A673 (cell line): ENCODE measurements around the gene GTF3C1. TPM values are rescaled to one million over a fixed set of nuclear protein-coding genes. Genes with fewer than 3 reads are reported as not detected.

Experiments
- BruUV-seq: library from RNA; stranded (reverse); fragments of 400-500 nt; replicated peaks from 2 replicates; lab custom pipeline; 2021; lab: Mats Ljungman, UMichigan
- CTCF ChIA-PET: fragments of 300-600 bp; sonication (Branson Sonifier 250); formaldehyde crosslinking; loops from one replicate; lab custom pipeline; 2022; ENCODE audit warnings: antibody characterized with exemption; lab: Charles Lee
- POLR2A ChIA-PET: fragments of 300-600 bp; sonication (Branson Sonifier 250); formaldehyde crosslinking; loops from one replicate; lab custom pipeline; 2022; ENCODE audit warnings: antibody characterized with exemption; ENCODE audit not compliant: low non-redundant PET; lab: Charles Lee
- DNase-seq: peaks from one replicate; pipeline ENCODE4 v3.0.0-alpha.2; 2015; ENCODE audit warnings: low spot score
- H3K27ac ChIP-seq: fragments of 200-600 bp; sonication (generic); 2 replicates; pipeline ENCODE4 v1.5.1; 2016; ENCODE audit warnings: mixed run types, low read depth, mild to moderate bottlenecking, mixed read lengths, antibody characterized with exemption, low read length; ENCODE audit not compliant: poor library complexity, severe bottlenecking
- H3K27me3 ChIP-seq: fragments of 200-600 bp; sonication (generic); replicated peaks from 2 replicates; pipeline ENCODE4 v1.6.1; 2017; ENCODE audit warnings: mixed run types, low read depth, mild to moderate bottlenecking, mixed read lengths, antibody characterized with exemption, low read length; ENCODE audit not compliant: insufficient read depth, poor library complexity
- H3K36me3 ChIP-seq: fragments of 200-600 bp; sonication (generic); 2 replicates; pipeline ENCODE4 v1.6.1; 2016; ENCODE audit warnings: mixed run types, mild to moderate bottlenecking, mixed read lengths, antibody characterized with exemption, low read length; ENCODE audit not compliant: insufficient read depth, poor library complexity, severe bottlenecking
- H3K4me1 ChIP-seq: fragments of 200-600 bp; sonication (generic); 2 replicates; pipeline ENCODE4 v1.6.1; 2017; ENCODE audit warnings: mixed run types, mild to moderate bottlenecking, mixed read lengths, antibody characterized with exemption, low read length; ENCODE audit not compliant: insufficient read depth, poor library complexity, severe bottlenecking
- H3K4me3 ChIP-seq: fragments of 200-600 bp; sonication (generic); 2 replicates; pipeline ENCODE4 v1.5.1; 2016; ENCODE audit warnings: low read depth, mixed run types, mild to moderate bottlenecking, mixed read lengths, low read length; ENCODE audit not compliant: poor library complexity, severe bottlenecking
- H3K9me3 ChIP-seq: fragments of 200-600 bp; sonication (generic); 2 replicates; pipeline ENCODE4 v1.6.1; 2016; ENCODE audit warnings: mixed run types, low read depth, mild to moderate bottlenecking, mixed read lengths, antibody characterized with exemption, low read length; ENCODE audit not compliant: poor library complexity, severe bottlenecking
- CTCF ChIP-seq: fragments of 300-800, 200-600 bp; sonication (generic); conservative IDR thresholded peaks from 2 replicates; pipeline ENCODE4 v1.5.1; 2017; ENCODE audit warnings: low read depth, mild to moderate bottlenecking, antibody characterized with exemption, low read length, moderate library complexity, mixed read lengths
- EZH2 ChIP-seq: fragments of 200-600 bp; sonication (generic); IDR thresholded peaks from 2 replicates; pipeline ENCODE4 v1.6.1; 2017; ENCODE audit warnings: borderline replicate concordance, low read depth, mild to moderate bottlenecking, mixed read lengths, antibody characterized with exemption, low read length; ENCODE audit not compliant: poor library complexity, severe bottlenecking
- intact Hi-C: fragments of 100-400 bp; cut with micrococcal nuclease; formaldehyde crosslinking; loops from one replicate; pipeline ENCODE4 v1.10.0; 2022; ENCODE audit not compliant: unreplicated experiment
- total RNA-seq: library from RNA; stranded (reverse); gene quantifications from 2 replicates; pipeline ENCODE4 v1.2.3, GENCODE V29; 2021

GTF3C1 gene
- total RNA-seq, 1 experiment from 2014 or later: 94.2 TPM

- TF ChIP-seq CTCF (no peak), EZH2 (no peak)
- H3K27ac ChIP-seq: no peak overlapping the region
- no peaks in the 10 kb centered on the region for H3K4me1 ChIP-seq
- no peaks in the 10 kb centered on the region for H3K36me3 ChIP-seq
- BruUV-seq: no TSS peak
- ChIA-PET CTCF (no interaction called here), POLR2A (no interaction called here)
- no peak overlapping the region for H3K4me3 ChIP-seq
- intact Hi-C loops: no loop called here
- H3K9me3 ChIP-seq: no peaks in the 10 kb centered on the region
- no peak for DNase-seq
- H3K27me3 ChIP-seq: no peaks in the 10 kb centered on the region
Measured at GRCh38 chr16:27558932-27559331, 9.2 kb upstream of the GTF3C1 start.

- no peaks in the 10 kb centered on the region for H3K36me3 ChIP-seq
- no peak for DNase-seq
- POLR2A ChIA-PET: no interaction called here
- no peak overlapping the region for H3K27ac ChIP-seq
- no peaks in the 10 kb centered on the region for H3K9me3 ChIP-seq
- CTCF ChIA-PET: no interaction called here
- H3K4me3 ChIP-seq: no peak overlapping the region
- intact Hi-C loops: no loop called here
- TF ChIP-seq CTCF: no peak
- no peak for TF ChIP-seq EZH2
- no peaks in the 10 kb centered on the region for H3K4me1 ChIP-seq
- no TSS peak for BruUV-seq
- H3K27me3 ChIP-seq: no peaks in the 10 kb centered on the region
Measured at GRCh38 chr16:27558434-27558833, 8.7 kb upstream of the GTF3C1 start.

GRCh38 chr16:27556471-27556870 is 6.8 kb upstream of the GTF3C1 start:
- Histone ChIP-seq H3K4me3 (no peak overlapping the region), H3K4me1 (no peaks in the 10 kb centered on the region), H3K36me3 (no peaks in the 10 kb centered on the region), H3K9me3 (no peaks in the 10 kb centered on the region), H3K27me3 (no peaks in the 10 kb centered on the region), H3K27ac (no peak overlapping the region)
- CTCF ChIA-PET: no interaction called here
- DNase-seq: no peak
- POLR2A ChIA-PET: no interaction called here
- intact Hi-C loops: no loop called here
- no TSS peak for BruUV-seq
- no peak for TF ChIP-seq CTCF
- TF ChIP-seq EZH2: no peak
